Ishikawa (cell line): ENCODE measurements around the gene LAX1.

Experiments used
- NFIC ChIP-seq: IDR thresholded peaks from 2 replicates; pipeline ENCODE4 v1.6.1; 2012
- YY1 ChIP-seq: IDR thresholded peaks from 2 replicates; pipeline ENCODE4 v1.6.1; 2012; ENCODE audit warnings: low read depth
- TF ChIP-seq, protein P1 (sequence below): IDR thresholded peaks from 2 replicates; pipeline ENCODE4 v1.6.1; 2012; ENCODE audit warnings: low read depth, mild to moderate bottlenecking

DNA sequence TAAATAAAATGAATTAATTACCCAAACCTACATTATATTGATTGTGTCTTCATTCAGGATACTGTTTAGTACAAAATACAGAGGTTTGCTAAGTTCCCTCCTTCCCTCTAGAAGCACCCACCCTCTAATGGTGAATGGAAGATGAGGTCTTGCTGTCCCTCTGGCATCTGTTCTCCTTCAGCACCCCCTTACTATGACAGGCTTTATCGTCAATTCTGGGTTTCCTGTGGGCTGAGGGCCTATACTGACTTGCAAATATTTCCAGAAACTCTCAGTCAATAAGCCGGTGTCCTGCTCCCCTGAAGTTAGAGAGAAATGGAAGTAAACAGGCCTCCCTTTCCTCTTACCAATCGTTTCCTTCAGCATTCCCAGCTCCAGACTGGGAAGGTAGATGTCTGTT lies 13.2 kb downstream of the LAX1 start:
- TF ChIP-seq NFIC: no peak
- TF ChIP-seq, protein P1, sequence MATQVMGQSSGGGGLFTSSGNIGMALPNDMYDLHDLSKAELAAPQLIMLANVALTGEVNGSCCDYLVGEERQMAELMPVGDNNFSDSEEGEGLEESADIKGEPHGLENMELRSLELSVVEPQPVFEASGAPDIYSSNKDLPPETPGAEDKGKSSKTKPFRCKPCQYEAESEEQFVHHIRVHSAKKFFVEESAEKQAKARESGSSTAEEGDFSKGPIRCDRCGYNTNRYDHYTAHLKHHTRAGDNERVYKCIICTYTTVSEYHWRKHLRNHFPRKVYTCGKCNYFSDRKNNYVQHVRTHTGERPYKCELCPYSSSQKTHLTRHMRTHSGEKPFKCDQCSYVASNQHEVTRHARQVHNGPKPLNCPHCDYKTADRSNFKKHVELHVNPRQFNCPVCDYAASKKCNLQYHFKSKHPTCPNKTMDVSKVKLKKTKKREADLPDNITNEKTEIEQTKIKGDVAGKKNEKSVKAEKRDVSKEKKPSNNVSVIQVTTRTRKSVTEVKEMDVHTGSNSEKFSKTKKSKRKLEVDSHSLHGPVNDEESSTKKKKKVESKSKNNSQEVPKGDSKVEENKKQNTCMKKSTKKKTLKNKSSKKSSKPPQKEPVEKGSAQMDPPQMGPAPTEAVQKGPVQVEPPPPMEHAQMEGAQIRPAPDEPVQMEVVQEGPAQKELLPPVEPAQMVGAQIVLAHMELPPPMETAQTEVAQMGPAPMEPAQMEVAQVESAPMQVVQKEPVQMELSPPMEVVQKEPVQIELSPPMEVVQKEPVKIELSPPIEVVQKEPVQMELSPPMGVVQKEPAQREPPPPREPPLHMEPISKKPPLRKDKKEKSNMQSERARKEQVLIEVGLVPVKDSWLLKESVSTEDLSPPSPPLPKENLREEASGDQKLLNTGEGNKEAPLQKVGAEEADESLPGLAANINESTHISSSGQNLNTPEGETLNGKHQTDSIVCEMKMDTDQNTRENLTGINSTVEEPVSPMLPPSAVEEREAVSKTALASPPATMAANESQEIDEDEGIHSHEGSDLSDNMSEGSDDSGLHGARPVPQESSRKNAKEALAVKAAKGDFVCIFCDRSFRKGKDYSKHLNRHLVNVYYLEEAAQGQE: no peak
- no peak for TF ChIP-seq YY1
